ENCODE measurements around the gene C16orf90.

DNA sequence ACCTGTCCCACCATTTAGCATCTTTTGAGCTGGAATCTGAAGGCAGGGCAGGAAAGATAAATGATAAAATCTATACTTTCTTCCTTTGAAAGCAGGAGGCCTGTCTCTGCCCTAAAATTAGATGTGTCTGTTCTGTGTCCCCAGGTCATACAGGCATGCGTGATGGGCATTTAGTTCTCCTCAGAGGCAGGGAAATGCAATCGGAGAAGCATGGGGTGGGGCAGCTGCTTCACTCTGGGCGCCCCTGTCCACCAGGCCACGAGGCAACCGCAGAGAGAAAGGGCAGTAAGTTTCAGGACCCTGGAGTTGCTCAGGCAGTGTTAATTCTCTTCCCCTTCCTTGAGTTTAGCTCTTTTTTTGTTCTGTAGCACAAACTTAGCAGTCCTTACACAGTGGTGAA, 30.7 kb upstream of the C16orf90 start:
- TF ChIP-seq, protein P1, sequence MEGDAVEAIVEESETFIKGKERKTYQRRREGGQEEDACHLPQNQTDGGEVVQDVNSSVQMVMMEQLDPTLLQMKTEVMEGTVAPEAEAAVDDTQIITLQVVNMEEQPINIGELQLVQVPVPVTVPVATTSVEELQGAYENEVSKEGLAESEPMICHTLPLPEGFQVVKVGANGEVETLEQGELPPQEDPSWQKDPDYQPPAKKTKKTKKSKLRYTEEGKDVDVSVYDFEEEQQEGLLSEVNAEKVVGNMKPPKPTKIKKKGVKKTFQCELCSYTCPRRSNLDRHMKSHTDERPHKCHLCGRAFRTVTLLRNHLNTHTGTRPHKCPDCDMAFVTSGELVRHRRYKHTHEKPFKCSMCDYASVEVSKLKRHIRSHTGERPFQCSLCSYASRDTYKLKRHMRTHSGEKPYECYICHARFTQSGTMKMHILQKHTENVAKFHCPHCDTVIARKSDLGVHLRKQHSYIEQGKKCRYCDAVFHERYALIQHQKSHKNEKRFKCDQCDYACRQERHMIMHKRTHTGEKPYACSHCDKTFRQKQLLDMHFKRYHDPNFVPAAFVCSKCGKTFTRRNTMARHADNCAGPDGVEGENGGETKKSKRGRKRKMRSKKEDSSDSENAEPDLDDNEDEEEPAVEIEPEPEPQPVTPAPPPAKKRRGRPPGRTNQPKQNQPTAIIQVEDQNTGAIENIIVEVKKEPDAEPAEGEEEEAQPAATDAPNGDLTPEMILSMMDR (IDR thresholded peaks at IDR 0.05) = no peak
- no peak for TF ChIP-seq EP300 (IDR thresholded peaks at IDR 0.05)
